ENCODE results near the gene TMEM107. TPM values are rescaled to one million over a fixed set of nuclear protein-coding genes. Genes with fewer than 3 reads are reported as not detected.

TMEM107 gene
- total and polyA plus RNA-seq, 5 experiments from 2014 or later: 17.2 to 55.3 (median 36.4) TPM

DNA sequence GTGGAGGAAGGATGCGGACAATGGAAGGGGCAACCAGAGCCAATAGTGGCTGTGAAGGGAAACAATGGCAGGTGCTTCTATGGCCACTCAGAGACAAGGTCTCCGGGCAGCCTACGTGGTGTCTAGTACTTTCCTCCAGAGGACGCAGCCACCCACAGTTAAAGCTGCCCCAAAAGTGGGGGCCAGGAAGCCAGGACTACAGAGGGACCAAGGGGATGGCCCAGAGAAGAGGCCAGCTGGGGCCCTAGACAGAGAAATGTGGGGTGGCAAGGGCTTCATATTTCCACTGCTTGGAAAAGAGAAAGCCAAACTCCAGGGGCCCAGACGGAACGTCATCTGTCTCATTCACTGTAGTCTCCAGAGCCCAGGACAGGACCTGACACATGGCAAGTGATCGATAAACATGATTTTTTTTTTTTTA lies 23.1 kb downstream of the TMEM107 start:
- H3K4me3 Mint-ChIP-seq: peak overlapping the region in 1 of 10 donors; percentile 97
- DNase-seq (peak in 3 of 10 donors; percentile 13 to 39 (median 37)), ATAC-seq (no peak)
- POLR2A ChIA-PET: interaction anchor here (0.6 to 41.9 kb wide), 12 partner anchors 9 to 148 kb away, joined by 3 to 1171 read pairs (median 6); partner anchors contain the start of genes BORCS6, TMEM107 and VAMP2
- H3K36me3 Mint-ChIP-seq: peaks cover 0 to 47% (median 9%) of the 10 kb centered on the region in 3 donors
- peaks cover 0 to 2% (median 0%) of the 10 kb centered on the region in 5 donors for H3K27me3 Mint-ChIP-seq
- peaks cover 0 to 6% (median 0%) of the 10 kb centered on the region in 9 donors for H3K9me3 Mint-ChIP-seq
- peaks cover 0 to 64% (median 48%) of the 10 kb centered on the region in 4 donors for H3K4me1 Mint-ChIP-seq
- H3K27ac Mint-ChIP-seq: peak overlapping the region in 1 of 10 donors; percentile 97

DNA sequence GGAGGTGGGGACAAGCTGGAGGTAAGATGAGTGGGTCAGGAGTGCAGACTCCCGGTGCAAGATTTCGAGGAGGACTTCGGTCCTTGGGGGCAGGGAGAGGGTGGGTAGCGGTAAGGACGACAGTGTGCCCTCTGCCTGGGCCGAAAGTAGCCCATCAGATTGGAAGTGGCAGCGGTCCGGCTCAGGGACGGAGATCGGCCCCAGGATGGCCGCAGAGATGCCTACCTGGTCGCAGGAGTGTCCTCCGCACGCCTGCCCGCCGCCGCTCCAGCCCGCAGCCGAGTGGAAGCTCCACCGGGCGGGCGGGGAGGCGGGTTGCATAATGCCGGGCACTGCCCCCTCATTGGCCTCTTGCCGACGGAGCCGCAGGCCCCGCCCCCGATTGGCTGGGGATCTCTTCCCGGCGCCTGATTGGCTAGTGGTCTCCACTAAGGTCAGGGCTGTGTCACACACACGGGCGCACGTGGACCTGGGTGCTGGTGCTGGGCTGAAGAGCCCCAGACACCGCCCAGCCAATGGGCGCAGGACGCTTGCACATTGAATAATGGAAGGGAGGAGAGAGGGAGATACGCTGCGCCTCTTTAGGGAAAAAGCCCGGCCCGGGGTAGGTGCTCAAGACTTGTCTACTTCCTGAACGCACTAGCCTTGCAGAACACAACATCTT lies 23.9 kb downstream of the TMEM107 start, which contains the start of gene PER1:
Gene PER1, minus strand, starts transcription at position 293 of the 664 bp plus-strand sequence. CDS start 1,698 bp downstream, outside the sequence.
- peak within 1 kb of the TSS in 1 of 10 donors; percentile 97 for H3K4me3 Mint-ChIP-seq
- H3K36me3 Mint-ChIP-seq: peaks cover 0 to 55% (median 12%) of the 10 kb centered on the region in 3 donors
- peak within 1 kb of the TSS in 1 of 10 donors; percentile 97 for H3K27ac Mint-ChIP-seq
- H3K27me3 Mint-ChIP-seq: peaks cover 0 to 2% (median 0%) of the 10 kb centered on the region in 5 donors
- ATAC-seq (peak; percentile 4 to 6), DNase-seq (peak; percentile 65 to 88 (median 76))
- peaks cover 0 to 6% (median 0%) of the 10 kb centered on the region in 9 donors for H3K9me3 Mint-ChIP-seq
- H3K4me1 Mint-ChIP-seq: peaks cover 0 to 67% (median 48%) of the 10 kb centered on the region in 4 donors
- POLR2A ChIA-PET: interaction anchor here (0.7 to 41.9 kb wide), 10 partner anchors 9 to 283 kb away, joined by 3 to 1171 read pairs (median 7); partner anchors contain the start of genes BORCS6, NDEL1 and TMEM107

DNA sequence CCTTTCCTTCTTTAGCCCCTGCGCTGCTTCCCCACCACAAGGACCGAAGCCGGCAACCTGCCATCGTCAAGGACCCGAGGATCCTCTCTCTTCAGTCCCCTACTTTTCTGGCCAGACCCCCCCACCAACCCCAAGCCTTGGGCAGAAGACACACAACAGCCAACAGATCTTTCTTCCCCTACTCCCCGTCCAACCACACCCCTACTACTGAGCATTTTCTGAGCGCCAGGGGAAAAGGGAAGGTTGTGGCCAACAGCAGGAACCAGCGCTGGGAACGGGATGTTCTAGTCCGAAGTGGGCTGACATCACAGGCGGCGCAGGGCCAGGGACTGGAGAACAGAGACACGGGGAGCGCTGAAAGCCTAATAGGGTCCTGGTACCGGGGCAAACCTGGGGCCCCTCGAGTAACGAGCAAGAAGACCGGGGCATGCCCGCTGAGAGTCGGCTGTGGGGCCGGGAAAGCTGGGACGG lies 24.5 kb downstream of the TMEM107 start:
- POLR2A ChIA-PET: interaction anchor here (0.7 to 41.9 kb wide), 10 partner anchors 9 to 295 kb away, joined by 3 to 1171 read pairs (median 7); partner anchors contain the start of genes BORCS6, NAA38, NDEL1 and TMEM107
- H3K27ac Mint-ChIP-seq: peak overlapping the region in 1 of 10 donors; percentile 88
- peaks cover 0 to 60% (median 15%) of the 10 kb centered on the region in 3 donors for H3K36me3 Mint-ChIP-seq
- H3K4me1 Mint-ChIP-seq: peaks cover 5 to 71% (median 50%) of the 10 kb centered on the region in 4 donors
- peak overlapping the region in 1 of 10 donors; percentile 97 for H3K4me3 Mint-ChIP-seq
- H3K9me3 Mint-ChIP-seq: peaks cover 0 to 6% (median 0%) of the 10 kb centered on the region in 9 donors
- no peak for ATAC-seq
- DNase-seq: peak in 7 of 10 donors; percentile 22 to 67 (median 55)
- H3K27me3 Mint-ChIP-seq: peaks cover 0 to 2% (median 0%) of the 10 kb centered on the region in 5 donors

DNA sequence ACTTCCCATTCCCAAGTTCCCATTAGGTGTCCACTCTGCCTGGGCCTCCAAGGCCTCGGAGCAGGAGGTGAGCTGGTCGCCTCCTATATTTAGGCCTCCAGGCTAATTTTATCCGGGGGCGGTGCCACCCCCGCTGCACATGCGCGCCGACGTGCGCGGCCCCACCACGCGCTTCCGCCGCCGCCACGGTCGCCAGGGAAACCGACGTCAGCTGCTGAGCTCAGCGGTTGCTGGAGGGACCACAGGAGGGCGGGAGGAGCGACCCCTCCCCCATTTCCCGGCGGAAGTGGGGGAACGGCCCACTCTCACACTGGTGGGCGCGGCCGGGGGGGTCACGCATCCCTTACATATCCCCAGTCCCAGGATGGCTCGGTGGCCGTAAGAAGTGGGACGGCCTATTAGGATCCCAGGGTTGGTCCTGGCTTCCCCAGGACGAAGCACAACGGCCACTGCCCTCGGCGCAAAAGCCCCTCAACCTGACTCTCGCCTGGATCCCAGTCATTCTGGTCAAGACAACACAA lies 25.0 kb downstream of the TMEM107 start:
- POLR2A ChIA-PET: interaction anchor here (0.7 to 41.9 kb wide), 12 partner anchors 10 to 294 kb away, joined by 3 to 1171 read pairs (median 4); partner anchors contain the start of genes BORCS6, NAA38, NDEL1 and SLC25A35
- peak overlapping the region in 1 of 10 donors; percentile 88 for H3K27ac Mint-ChIP-seq
- DNase-seq (peak; percentile 87 to 97 (median 96)), ATAC-seq (peak; percentile 47 to 49)
- H3K4me3 Mint-ChIP-seq: peak overlapping the region in 1 of 10 donors; percentile 97
- peaks cover 0 to 6% (median 0%) of the 10 kb centered on the region in 9 donors for H3K9me3 Mint-ChIP-seq
- peaks cover 10 to 73% (median 51%) of the 10 kb centered on the region in 4 donors for H3K4me1 Mint-ChIP-seq
- H3K27me3 Mint-ChIP-seq: peaks cover 0 to 2% (median 0%) of the 10 kb centered on the region in 5 donors
- peaks cover 0 to 65% (median 18%) of the 10 kb centered on the region in 3 donors for H3K36me3 Mint-ChIP-seq

DNA sequence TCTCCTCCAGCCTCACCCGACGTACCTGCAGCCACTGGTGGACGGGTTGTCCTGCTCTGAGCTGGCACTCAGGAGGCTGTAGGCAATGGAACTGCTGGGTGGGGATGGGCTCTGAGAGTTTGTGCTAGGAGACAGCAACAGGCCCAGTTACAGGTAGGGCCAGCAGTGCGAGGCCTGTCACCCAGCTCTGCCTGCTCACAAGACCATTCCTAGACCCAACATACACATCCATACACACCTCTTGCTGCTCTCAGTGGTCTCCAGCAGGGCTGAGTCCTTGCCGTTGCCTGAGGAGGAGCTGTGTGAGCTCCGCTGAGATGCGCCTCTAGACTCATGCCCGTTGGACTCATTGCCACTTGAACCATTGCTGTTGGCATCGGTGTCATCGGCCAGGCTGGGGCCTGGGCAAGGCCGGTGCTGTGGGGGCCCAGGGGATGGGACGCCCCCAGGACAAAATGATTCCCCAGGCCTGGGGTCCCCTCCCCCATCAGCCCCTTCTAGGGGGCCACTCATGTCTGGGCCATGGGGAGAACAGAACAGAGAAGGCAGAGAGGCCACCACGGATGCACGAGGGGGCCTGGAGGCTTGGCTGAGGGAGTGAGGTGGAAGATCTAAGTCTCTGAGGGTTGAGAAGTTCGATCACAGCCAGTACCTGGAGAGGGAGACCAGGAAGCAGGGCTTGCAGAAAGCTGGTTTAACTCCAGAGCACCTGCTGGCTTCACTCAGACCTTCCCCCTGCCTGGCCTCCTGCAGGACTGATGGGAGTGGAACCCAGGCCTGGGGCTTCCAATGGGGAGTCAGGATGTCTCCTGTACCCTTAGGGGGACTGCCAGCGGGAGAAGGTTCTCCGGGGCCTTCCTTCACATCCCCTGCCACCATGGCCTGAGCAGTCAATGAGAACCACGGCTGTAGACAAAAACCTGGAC lies 25.7 kb downstream of the TMEM107 start:
- DNase-seq: peak in 2 of 10 donors; percentile 15 to 33
- Mint-ChIP-seq H3K9me3 (peaks cover 0 to 6% (median 0%) of the 10 kb centered on the region in 9 donors), H3K27ac (peak overlapping the region in 1 of 10 donors; percentile 52), H3K4me1 (peaks cover 14 to 71% (median 50%) of the 10 kb centered on the region in 4 donors), H3K4me3 (peak overlapping the region in 4 of 10 donors; percentile 26 to 97 (median 57)), H3K27me3 (peaks cover 0 to 2% (median 0%) of the 10 kb centered on the region in 5 donors), H3K36me3 (peaks cover 0 to 73% (median 22%) of the 10 kb centered on the region in 3 donors)
- ATAC-seq: no peak
- POLR2A ChIA-PET: interaction anchor here (0.5 to 41.9 kb wide), 14 partner anchors 9 to 293 kb away, joined by 3 to 1171 read pairs (median 4); partner anchors contain the start of genes BORCS6, NAA38, NDEL1 and SLC25A35

DNA sequence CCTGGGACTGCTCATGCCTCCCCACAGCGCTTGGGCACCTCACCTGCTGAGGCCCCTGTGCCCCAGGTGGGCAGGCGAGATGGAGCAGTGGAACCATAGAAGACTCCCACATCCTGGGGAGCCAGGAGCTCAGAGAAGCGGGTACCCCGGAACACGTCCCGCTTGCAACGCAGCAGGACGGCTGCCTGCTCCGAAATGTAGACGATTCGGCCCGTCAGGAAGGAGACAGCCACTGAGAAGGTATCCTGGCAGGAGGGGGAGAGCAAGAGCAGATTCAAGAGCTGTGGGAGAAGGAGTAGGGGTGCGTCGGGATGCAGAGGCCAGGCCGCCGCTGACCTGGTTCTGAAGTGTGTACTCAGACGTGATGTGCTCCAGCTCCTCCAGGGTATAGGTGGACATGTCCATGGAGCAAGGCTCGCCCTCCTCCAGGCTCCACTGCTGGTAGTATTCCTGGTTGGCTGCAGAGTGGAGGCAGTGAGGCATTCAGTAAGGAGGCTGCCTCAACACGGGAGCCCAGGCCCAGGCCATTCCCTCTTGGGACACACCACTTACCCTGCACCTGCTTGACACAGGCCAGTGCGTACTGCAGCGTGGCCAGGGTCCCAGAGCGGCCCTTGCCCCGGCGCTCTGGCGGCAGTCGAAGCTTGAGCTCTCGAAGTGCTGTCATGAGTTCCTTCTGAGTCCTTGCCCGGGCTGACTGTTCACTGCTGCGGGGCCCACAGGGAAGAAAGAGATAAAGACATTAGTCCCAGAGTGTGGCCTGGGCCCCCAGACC lies 26.6 kb downstream of the TMEM107 start:
- H3K9me3 Mint-ChIP-seq: peaks cover 0 to 6% (median 0%) of the 10 kb centered on the region in 9 donors
- H3K36me3 Mint-ChIP-seq: peaks cover 0 to 80% (median 22%) of the 10 kb centered on the region in 3 donors
- H3K4me3 Mint-ChIP-seq: peak overlapping the region in 4 of 10 donors; percentile 26 to 70 (median 56)
- ATAC-seq (no peak), DNase-seq (peak in 2 of 10 donors; percentile 7 to 22)
- peaks cover 14 to 63% (median 44%) of the 10 kb centered on the region in 4 donors for H3K4me1 Mint-ChIP-seq
- peak overlapping the region in 2 of 10 donors; percentile 25 to 83 for H3K27ac Mint-ChIP-seq
- POLR2A ChIA-PET: interaction anchor here (0.5 to 41.9 kb wide), 9 partner anchors 8 to 98 kb away, joined by 3 to 1171 read pairs (median 6); partner anchors contain the start of genes BORCS6, CTC1, TMEM107 and VAMP2
- H3K27me3 Mint-ChIP-seq: peaks cover 0 to 2% (median 0%) of the 10 kb centered on the region in 5 donors

DNA sequence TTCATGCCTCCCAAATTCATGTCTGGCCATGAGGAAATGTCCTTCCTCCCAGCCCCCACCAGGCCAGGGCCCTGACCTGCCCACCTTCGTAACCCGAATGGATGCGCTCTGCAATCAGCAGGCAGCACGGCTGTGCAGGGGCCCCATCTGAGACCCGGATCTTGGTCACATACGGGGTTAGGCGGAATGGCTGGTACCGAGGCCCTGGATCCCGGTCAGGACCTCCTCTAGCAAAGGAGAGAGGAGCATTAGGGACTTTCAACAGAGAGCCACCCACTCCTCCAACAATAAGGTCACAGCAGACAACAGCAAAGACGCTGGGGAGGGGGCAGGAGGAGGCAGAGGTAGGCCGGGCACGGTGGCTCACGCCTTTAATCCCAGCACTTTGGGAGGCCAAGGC lies 27.6 kb downstream of the TMEM107 start:
- H3K36me3 Mint-ChIP-seq: peaks cover 0 to 86% (median 27%) of the 10 kb centered on the region in 3 donors
- H3K9me3 Mint-ChIP-seq: peaks cover 0 to 3% (median 0%) of the 10 kb centered on the region in 9 donors
- DNase-seq (peak in 1 of 10 donors; percentile 9), ATAC-seq (no peak)
- H3K27ac Mint-ChIP-seq: peak overlapping the region in 6 of 10 donors; percentile 41 to 82 (median 60)
- peaks cover 0 to 2% (median 0%) of the 10 kb centered on the region in 5 donors for H3K27me3 Mint-ChIP-seq
- peak overlapping the region in 2 of 10 donors; percentile 15 to 69 for H3K4me3 Mint-ChIP-seq
- peaks cover 21 to 54% (median 35%) of the 10 kb centered on the region in 4 donors for H3K4me1 Mint-ChIP-seq
- POLR2A ChIA-PET: interaction anchor here (0.6 to 41.9 kb wide), 6 partner anchors 7 to 75 kb away, joined by 3 to 1171 read pairs (median 68); partner anchors contain the start of genes BORCS6 and TMEM107

DNA sequence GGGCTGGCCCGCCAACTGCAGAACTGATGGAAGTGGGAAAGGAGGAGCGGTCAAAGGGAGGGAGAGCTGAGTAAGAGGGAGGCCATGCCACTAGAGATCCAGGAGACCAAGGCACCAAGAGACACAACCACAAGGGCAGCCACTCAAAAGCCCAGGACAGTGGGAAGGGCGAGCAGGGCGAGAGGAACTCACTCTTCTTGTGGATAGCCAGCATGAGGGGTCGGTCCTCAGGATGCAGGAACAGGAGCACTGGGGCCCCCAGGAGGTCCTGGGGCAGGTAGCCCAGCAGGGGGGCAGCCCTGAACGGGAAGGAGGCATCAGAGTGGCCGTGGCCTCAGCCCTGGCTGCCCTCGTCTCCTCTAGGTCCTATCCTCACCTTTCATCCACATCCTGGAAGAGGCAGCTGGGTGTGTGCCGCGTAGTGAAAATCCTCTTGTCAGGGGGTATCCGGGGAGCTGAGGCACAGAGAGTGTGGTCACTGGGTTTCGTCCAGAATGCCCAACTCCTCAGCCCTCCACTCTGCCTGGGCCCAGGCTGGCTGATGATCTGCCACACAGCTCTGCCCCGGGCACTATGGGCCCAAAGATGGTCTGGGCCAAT lies 28.3 kb downstream of the TMEM107 start:
- POLR2A ChIA-PET: interaction anchor here (1.2 to 41.9 kb wide), 6 partner anchors 7 to 75 kb away, joined by 3 to 1171 read pairs (median 74); partner anchors contain the start of genes BORCS6 and TMEM107
- peaks cover 0 to 2% (median 0%) of the 10 kb centered on the region in 5 donors for H3K27me3 Mint-ChIP-seq
- peaks cover 26 to 49% (median 29%) of the 10 kb centered on the region in 4 donors for H3K4me1 Mint-ChIP-seq
- no peak for ATAC-seq
- H3K27ac Mint-ChIP-seq: peak overlapping the region in 5 of 10 donors; percentile 43 to 88 (median 79)
- peak in 2 of 10 donors; percentile 9 to 14 for DNase-seq
- peaks cover 0 to 3% (median 0%) of the 10 kb centered on the region in 9 donors for H3K9me3 Mint-ChIP-seq
- peaks cover 0 to 85% (median 27%) of the 10 kb centered on the region in 3 donors for H3K36me3 Mint-ChIP-seq
- H3K4me3 Mint-ChIP-seq: peak overlapping the region in 3 of 10 donors; percentile 10 to 79 (median 60)

DNA sequence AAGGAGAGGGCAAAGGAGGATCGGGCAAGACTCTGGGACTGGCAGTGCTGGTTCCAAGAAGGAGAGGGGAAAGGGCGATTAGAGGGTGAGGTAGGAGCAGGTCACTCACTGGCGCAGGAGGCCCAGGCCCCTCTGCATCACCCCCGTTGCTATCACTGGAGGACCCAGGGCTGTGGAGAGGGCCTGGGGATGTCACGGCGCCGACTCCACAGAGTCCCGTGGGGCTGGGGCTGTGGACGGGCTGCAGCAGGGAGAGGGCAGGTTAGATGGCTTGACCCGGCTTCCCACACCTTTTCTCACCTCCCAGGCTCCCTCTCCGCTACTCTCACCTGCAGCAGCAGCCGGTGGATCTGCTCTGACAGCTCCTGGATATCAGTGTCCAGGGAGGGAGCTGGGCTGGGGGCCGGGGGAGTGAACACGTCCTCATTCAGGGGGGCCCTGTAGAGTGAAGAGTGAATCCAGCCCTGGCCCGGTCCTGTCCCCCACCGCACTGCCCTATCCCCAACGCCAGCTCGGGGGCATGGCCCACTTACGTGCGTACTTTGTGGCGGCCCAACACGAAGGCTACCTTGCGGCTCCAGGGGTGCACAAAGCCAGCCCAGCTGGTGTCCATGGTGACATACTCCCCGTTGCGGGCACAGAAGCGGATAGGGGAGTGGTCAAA lies 28.9 kb downstream of the TMEM107 start:
- Mint-ChIP-seq H3K4me3 (peak overlapping the region in 3 of 10 donors; percentile 10 to 79 (median 60)), H3K9me3 (peaks cover 0 to 3% (median 0%) of the 10 kb centered on the region in 9 donors), H3K4me1 (peaks cover 23 to 43% (median 26%) of the 10 kb centered on the region in 4 donors), H3K36me3 (peaks cover 0 to 85% (median 31%) of the 10 kb centered on the region in 3 donors), H3K27ac (peak overlapping the region in 5 of 10 donors; percentile 7 to 88 (median 28)), H3K27me3 (peaks cover 0 to 2% (median 0%) of the 10 kb centered on the region in 5 donors)
- no peak for ATAC-seq
- POLR2A ChIA-PET: interaction anchor here (1.2 to 41.9 kb wide), 6 partner anchors 6 to 76 kb away, joined by 3 to 1171 read pairs (median 74); partner anchors contain the start of genes BORCS6, TMEM107 and VAMP2
- DNase-seq: peak in 1 of 10 donors; percentile 8

Data from naive thymus-derived CD8-positive, alpha-beta T cell (primary cell).